GM18861 (cell line): ENCODE results near the gene CORIN.

Experiments used
- ATAC-seq: cut with Tn5 transposase; IDR thresholded peaks from one replicate; pipeline ENCODE4 v1.9.1; 2021; ENCODE audit not compliant: unreplicated experiment

CORIN gene, protein sequence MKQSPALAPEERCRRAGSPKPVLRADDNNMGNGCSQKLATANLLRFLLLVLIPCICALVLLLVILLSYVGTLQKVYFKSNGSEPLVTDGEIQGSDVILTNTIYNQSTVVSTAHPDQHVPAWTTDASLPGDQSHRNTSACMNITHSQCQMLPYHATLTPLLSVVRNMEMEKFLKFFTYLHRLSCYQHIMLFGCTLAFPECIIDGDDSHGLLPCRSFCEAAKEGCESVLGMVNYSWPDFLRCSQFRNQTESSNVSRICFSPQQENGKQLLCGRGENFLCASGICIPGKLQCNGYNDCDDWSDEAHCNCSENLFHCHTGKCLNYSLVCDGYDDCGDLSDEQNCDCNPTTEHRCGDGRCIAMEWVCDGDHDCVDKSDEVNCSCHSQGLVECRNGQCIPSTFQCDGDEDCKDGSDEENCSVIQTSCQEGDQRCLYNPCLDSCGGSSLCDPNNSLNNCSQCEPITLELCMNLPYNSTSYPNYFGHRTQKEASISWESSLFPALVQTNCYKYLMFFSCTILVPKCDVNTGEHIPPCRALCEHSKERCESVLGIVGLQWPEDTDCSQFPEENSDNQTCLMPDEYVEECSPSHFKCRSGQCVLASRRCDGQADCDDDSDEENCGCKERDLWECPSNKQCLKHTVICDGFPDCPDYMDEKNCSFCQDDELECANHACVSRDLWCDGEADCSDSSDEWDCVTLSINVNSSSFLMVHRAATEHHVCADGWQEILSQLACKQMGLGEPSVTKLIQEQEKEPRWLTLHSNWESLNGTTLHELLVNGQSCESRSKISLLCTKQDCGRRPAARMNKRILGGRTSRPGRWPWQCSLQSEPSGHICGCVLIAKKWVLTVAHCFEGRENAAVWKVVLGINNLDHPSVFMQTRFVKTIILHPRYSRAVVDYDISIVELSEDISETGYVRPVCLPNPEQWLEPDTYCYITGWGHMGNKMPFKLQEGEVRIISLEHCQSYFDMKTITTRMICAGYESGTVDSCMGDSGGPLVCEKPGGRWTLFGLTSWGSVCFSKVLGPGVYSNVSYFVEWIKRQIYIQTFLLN

GRCh38 chr4:47837908-47838294, at the start of gene CORIN:
Gene CORIN (minus strand): TSS chr4:47838067. CDS start chr4:47837949, 118 bp downstream.
- ATAC-seq, result no peak

DNA sequence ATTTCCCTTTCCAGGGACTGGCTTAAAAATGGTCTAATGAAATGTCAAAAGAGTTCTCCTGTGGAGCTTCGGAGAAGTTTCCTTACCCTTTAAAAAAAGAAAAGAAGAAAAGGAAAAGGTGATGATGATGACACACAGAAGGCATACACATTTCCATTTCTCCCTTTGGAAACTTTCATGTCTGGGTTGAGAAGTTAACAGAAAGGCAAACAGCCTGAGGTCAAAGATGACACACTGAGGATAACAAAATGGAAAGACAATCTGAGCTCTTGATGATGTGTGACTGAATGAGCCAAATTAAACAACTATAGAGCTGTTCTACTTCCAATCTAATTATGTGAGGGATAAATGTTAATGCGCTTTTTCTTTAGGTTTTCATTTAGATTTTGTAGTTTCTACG, 44.4 kb upstream of the CORIN start:
- ATAC-seq, result no peak

DNA sequence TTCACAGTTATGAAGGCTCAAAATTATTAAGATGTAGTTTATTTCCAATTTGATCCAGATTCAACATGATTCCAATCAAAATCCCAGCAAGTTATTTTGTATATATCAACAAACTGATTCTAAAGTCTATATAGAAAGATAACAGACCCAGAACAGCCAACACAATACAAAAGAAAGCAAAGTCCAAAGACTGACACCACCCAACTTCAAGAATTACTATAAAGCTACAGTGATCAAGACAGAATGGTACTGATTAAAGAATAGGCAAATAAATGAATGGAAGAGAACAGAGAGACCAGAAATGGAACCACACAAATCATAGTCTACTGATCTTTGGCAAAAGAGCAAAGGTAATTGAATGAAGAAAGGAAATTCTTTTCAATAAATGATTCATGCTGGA, 41.6 kb upstream of the CORIN start:
- no peak for ATAC-seq

DNA sequence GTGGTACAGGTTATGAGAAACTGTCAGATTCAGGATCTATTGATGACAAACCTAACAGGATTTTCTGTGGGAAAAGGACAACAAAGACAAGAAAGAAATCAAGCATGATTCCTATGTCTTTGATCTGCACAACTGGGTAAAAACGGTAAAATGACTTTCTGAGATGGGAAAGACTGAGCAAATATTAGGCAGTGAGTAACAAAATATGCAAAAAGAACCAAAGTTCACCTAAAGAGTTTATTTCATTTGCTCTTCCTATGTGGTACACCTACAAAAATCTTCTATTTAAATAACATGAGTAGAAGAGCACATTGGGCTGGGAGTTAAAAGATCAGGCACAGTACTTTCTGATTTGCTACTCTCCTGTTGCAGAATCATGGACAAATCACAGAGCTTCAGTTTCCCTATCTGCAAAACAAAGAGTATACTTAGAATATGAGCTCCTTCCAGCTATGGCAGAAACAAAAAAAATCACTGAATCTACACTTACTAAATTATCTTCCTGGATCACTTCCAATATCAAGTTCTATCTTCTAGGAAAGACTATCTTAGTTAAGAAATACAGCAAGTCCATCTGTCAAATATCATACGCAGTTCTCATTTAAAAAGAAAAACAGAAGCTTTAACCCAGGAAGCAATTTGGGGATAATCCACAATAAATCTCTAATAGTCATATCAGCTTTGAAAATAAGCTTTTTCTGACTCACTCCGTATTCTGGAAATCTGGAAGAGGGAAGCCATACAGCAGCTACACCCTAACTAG, 39.1 kb upstream of the CORIN start:
- ATAC-seq, result no peak

GRCh38 chr4:47876310-47876709, 38.4 kb upstream of the CORIN start:
- no peak for ATAC-seq

DNA sequence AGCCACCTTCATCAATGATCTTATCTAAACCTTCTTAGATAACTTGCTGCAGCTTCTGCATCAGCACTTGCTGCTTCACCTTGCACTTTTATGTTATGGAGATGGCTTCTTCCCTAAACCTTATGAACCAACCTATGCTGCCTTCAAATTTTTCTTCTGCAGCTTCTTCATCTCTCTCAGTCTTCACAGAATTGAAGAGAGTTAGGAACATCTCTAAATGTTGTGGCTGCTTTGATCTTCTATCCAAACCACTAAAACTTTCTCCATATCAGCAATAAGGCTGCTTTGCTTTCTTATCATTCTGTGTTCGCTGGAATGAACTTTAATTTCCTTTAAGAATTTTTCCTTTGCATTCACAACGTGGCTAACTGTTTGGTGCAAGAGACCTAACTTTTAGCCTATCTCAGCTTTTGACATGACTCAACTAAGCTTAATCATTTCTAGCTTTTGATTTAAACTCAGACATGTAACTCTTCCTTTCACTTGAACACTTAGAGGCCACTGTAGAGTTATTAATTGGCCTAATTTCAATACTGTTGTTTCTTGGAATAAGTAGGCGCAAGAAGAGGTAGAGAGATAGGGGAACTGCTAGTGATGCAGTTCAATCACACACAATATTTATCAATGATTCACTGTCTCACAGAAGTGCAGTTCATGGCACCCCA, 36.1 kb upstream of the CORIN start:
- ATAC-seq, result no peak

GRCh38 chr4:47863486-47863885, 25.6 kb upstream of the CORIN start:
- ATAC-seq, result no peak

- ATAC-seq, result no peak
Measured at GRCh38 chr4:47862297-47862696, 24.4 kb upstream of the CORIN start.

DNA sequence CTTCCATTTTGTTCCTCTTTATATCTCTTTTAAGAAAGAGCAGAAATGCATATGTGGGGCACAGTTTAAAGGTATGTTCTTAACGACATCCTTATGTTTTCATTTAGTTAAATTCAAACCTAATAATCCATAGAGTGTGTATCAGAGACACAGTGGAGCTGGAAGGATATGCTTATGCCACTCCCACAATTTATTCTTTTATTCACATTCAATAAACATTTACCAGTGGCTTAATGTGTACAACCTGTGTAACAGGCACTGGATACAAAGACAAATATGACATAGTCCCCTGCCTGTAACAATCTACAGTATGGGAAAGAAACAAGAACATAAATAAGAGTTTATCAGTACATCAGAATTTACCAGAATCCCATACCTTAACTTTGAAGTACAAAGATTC, 22.4 kb upstream of the CORIN start:
- ATAC-seq, result no peak

- no peak for ATAC-seq
Measured at GRCh38 chr4:47858006-47858405, 20.1 kb upstream of the CORIN start.

DNA sequence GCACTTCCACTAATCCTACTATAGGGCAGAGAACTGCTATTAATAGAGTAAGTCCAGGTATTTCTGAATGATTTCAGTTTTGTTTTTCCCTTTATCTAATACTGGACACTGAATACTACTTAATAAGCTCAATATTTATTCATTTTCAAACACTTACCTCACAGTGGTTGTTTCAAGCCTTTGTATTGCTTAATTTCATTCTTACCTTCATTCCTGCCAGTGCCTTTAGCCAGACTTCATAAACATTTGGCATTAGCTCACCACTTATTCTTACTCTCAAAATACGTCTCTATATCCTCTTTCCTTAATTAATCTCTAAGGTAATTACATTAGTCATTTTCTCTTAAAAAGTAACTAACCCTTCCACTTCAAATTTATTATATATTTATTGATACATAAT, 18.8 kb upstream of the CORIN start:
- ATAC-seq, result no peak

- no peak for ATAC-seq
Measured at GRCh38 chr4:47855350-47855749, 17.5 kb upstream of the CORIN start.

GRCh38 chr4:47852136-47852535, 14.3 kb upstream of the CORIN start:
- ATAC-seq, result no peak

DNA sequence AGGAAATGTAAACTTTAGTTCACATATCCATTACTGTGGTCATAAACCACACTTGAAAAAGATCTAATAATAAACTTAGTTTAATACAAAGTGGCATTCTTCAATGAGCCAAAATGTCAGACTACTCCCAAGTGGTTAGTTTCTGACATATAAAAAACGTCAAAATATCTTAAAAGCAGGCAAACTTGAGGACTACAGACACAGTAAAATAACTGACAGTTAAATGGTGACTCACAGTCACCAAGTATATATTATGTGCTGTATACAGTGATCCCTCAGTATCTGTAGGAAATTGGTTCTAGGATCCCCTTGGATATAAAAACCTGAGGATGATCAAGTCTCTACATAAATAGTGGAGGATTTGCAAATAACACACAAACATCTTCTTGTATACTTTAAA, 11.6 kb upstream of the CORIN start:
- no peak for ATAC-seq

GRCh38 chr4:47848041-47848440, 10.2 kb upstream of the CORIN start:
- ATAC-seq, result no peak

GRCh38 chr4:47842985-47843384, 5.1 kb upstream of the CORIN start:
- ATAC-seq, result no peak

DNA sequence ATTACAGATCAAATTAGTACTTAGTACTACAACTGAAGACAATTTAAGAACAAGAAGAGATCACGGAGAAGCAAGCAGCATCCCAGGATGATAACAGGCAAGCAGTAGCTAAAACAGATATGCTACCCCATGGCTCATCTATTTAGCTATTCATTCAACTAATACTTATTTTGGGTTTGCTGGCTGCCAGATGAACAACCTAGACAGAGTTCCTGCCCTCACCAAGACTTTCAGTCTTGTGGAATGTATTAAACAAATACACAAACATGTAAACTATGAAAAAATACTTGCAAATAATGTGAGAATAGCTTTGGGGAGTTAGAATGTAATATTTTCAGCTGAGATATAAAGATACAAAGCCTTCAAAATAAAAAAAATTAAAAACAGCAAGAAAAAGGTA, 2.4 kb upstream of the CORIN start:
- no peak for ATAC-seq

GRCh38 chr4:47839259-47839658, 1.4 kb upstream of the CORIN start:
- peak; percentile 69 for ATAC-seq

DNA sequence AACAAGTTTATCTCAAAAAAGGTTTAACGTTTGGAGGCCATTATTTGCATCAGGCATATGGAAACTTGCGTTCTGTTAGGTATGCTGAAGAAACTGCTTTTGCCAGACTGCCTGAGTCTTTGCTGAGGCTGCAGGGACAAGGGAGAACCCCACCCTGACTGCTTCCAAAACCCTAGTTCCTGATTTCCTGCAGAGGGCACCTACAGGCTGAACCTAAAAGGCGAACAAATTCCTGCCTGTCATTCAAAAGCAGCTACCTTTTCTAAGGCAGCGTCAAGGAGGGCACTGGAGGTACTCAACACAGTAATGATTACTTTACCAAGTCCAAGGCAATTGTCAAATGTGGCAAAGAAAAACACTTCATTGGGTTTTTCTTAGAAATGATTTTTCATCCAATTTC, 578 bp upstream of the CORIN start:
- ATAC-seq, result no peak

GRCh38 chr4:47837094-47837907, 566 bp downstream of the CORIN start:
- peak; percentile 58 for ATAC-seq
